IPS DF 4.7 (cell line): ENCODE measurements around the gene TSNAXIP1.
"Not testable (repeated sequence)": the region's sequence is repeated elsewhere in the genome, so short reads cannot be mapped to it uniquely, and the experiment has no call there.

ENCODE experiments used
- DNase-seq: peaks from one replicate; pipeline ENCODE4 v3.0.0-alpha.2; 2013; ENCODE audit warnings: low spot score; ENCODE audit errors: extremely low read depth

Gene TSNAXIP1

GRCh38 chr16:67858500-67858899 lies 51.8 kb downstream of the TSNAXIP1 start:
- no peak for DNase-seq

- DNase-seq, result no peak
Observed at GRCh38 chr16:67860589-67861398, 54.1 kb downstream of the TSNAXIP1 start.

- no peak for DNase-seq
Observed at GRCh38 chr16:67861877-67862276, 55.2 kb downstream of the TSNAXIP1 start.

- DNase-seq, result no peak
Observed at GRCh38 chr16:67862623-67863583, 56.2 kb downstream of the TSNAXIP1 start.

GRCh38 chr16:67864044-67864443 lies 57.4 kb downstream of the TSNAXIP1 start:
- not testable (repeated sequence) for DNase-seq

- DNase-seq, result no peak
Observed at GRCh38 chr16:67864594-67864993, 57.9 kb downstream of the TSNAXIP1 start.

- no peak for DNase-seq
Observed at GRCh38 chr16:67865318-67865717, 58.6 kb downstream of the TSNAXIP1 start.

GRCh38 chr16:67868290-67868689 lies 61.6 kb downstream of the TSNAXIP1 start:
- DNase-seq, result no peak

GRCh38 chr16:67869653-67870052 lies 63.0 kb downstream of the TSNAXIP1 start:
- no peak for DNase-seq

- DNase-seq, result no peak
Observed at GRCh38 chr16:67871256-67871655, 64.6 kb downstream of the TSNAXIP1 start.

GRCh38 chr16:67872131-67872630 lies 65.5 kb downstream of the TSNAXIP1 start:
- DNase-seq, result no peak

GRCh38 chr16:67872631-67873434 lies 66.1 kb downstream of the TSNAXIP1 start, which contains the start of gene EDC4:
EDC4 (plus strand) TSS chr16:67873052; CDS start chr16:67873262, 210 bp downstream.
- DNase-seq, result no peak

GRCh38 chr16:67873435-67874370 lies 67.0 kb downstream of the TSNAXIP1 start:
- DNase-seq, result no peak

- no peak for DNase-seq
Observed at GRCh38 chr16:67874372-67874771, 67.7 kb downstream of the TSNAXIP1 start.

- DNase-seq, result no peak
Observed at GRCh38 chr16:67877064-67877463, 70.4 kb downstream of the TSNAXIP1 start.
